ENCODE measurements around the gene KTI12. TPM values are rescaled to one million over a fixed set of nuclear protein-coding genes. Genes with fewer than 3 reads are reported as not detected.

KTI12 gene

Small RNAs within 50 kb of the gene (small RNA-seq; reads per million reads assigned to genes)
- not detected for gene RN7SL290P (ENCODE audit: insufficient read depth)
